MM.1S (cell line): ENCODE data around the gene ILK.

Experiments used
- DNase-seq: peaks from one replicate; pipeline ENCODE4 v3.0.0-alpha.2; 2015
- H2AFZ ChIP-seq: fragments of 300-600 bp; sonication (generic); 2 replicates; pipeline ENCODE4 v1.6.0; 2016; ENCODE audit warnings: antibody characterized with exemption, low read length
- H3F3A ChIP-seq: fragments of 300-600 bp; sonication (generic); 2 replicates; pipeline ENCODE4 v1.6.1; 2016; ENCODE audit warnings: mild to moderate bottlenecking, antibody characterized with exemption, low read length, moderate library complexity, mixed read lengths; ENCODE audit not compliant: insufficient read depth
- H3K27ac ChIP-seq: fragments of 300-600 bp; sonication (generic); 2 replicates; pipeline ENCODE4 v1.5.1; 2016; ENCODE audit warnings: mild to moderate bottlenecking, low read length
- H3K27me3 ChIP-seq: fragments of 300-600 bp; sonication (generic); replicated peaks from 2 replicates; pipeline ENCODE4 v1.6.0; 2016; ENCODE audit warnings: low read length; ENCODE audit not compliant: insufficient read depth
- H3K36me3 ChIP-seq: fragments of 300-600 bp; sonication (generic); replicated peaks from 2 replicates; pipeline ENCODE4 v1.6.1; 2016; ENCODE audit warnings: mild to moderate bottlenecking, low read length, mixed read lengths; ENCODE audit not compliant: insufficient read depth
- H3K4me1 ChIP-seq: fragments of 300-600 bp; sonication (generic); 2 replicates; pipeline ENCODE4 v1.6.1; 2016; ENCODE audit warnings: low read length, mixed read lengths
- H3K4me2 ChIP-seq: fragments of 300-600 bp; sonication (generic); 2 replicates; pipeline ENCODE4 v1.6.0; 2016; ENCODE audit warnings: low read depth, low read length
- H3K4me3 ChIP-seq: fragments of 300-600 bp; sonication (generic); 2 replicates; pipeline ENCODE4 v1.5.1; 2016; ENCODE audit warnings: low read length, mixed read lengths
- H3K79me2 ChIP-seq: fragments of 300-600 bp; sonication (generic); 2 replicates; pipeline ENCODE4 v1.6.1; 2016; ENCODE audit warnings: mixed run types, low read length, mixed read lengths
- H3K9ac ChIP-seq: fragments of 300-600 bp; sonication (generic); 2 replicates; pipeline ENCODE4 v1.6.1; 2016; ENCODE audit warnings: low read length, mixed read lengths
- H3K9me2 ChIP-seq: fragments of 300-600 bp; sonication (generic); replicated peaks from 2 replicates; pipeline ENCODE4 v1.6.1; 2016; ENCODE audit warnings: mild to moderate bottlenecking, low read length, mixed read lengths; ENCODE audit not compliant: insufficient read depth
- H3K9me3 ChIP-seq: fragments of 300-600 bp; sonication (generic); replicated peaks from 2 replicates; pipeline ENCODE4 v1.6.1; 2016; ENCODE audit warnings: mild to moderate bottlenecking, low read length, mixed read lengths; ENCODE audit not compliant: insufficient read depth
- H4K20me1 ChIP-seq: fragments of 300-600 bp; sonication (generic); 2 replicates; pipeline ENCODE4 v1.6.1; 2016; ENCODE audit warnings: mild to moderate bottlenecking, low read length, moderate library complexity, mixed read lengths; ENCODE audit not compliant: insufficient read depth
- EZH2 ChIP-seq: fragments of 300-600 bp; sonication (generic); optimal IDR thresholded peaks from 2 replicates; pipeline ENCODE3; 2017; ENCODE audit warnings: low read depth, mild to moderate bottlenecking, antibody characterized with exemption, low read length, mixed read lengths
- EZH2phosphoT487 ChIP-seq: fragments of 300-600 bp; sonication (generic); IDR thresholded peaks from 2 replicates; pipeline ENCODE4 v1.6.1; 2018; ENCODE audit warnings: antibody characterized with exemption, low read length
- TF ChIP-seq, protein P1 (sequence below): fragments of 300-600 bp; sonication (generic); IDR thresholded peaks from 2 replicates; pipeline ENCODE4 v1.5.1; 2016; ENCODE audit warnings: antibody characterized with exemption, low read length, mixed read lengths

Gene ILK

GRCh38 chr11:6594142-6594768 lies 9.3 kb upstream of the ILK start:
- Histone ChIP-seq H3K4me2 (no peak overlapping the region), H3K27ac (no peak overlapping the region), H3K9ac (no peak overlapping the region), H3F3A (no peaks in the 10 kb centered on the region), H3K27me3 (no peaks in the 10 kb centered on the region), H4K20me1 (0 out of 2 replicates have a peak, but pooled peaks cover 3% of the 10 kb centered on the region), H3K4me3 (no peak overlapping the region), H3K36me3 (no peaks in the 10 kb centered on the region), H2AFZ (no peak overlapping the region), H3K9me3 (no peaks in the 10 kb centered on the region), H3K4me1 (no peaks in the 10 kb centered on the region), H3K9me2 (no peaks in the 10 kb centered on the region), H3K79me2 (peaks cover 41% of the 10 kb centered on the region)
- DNase-seq: no peak
- TF ChIP-seq, protein P1, sequence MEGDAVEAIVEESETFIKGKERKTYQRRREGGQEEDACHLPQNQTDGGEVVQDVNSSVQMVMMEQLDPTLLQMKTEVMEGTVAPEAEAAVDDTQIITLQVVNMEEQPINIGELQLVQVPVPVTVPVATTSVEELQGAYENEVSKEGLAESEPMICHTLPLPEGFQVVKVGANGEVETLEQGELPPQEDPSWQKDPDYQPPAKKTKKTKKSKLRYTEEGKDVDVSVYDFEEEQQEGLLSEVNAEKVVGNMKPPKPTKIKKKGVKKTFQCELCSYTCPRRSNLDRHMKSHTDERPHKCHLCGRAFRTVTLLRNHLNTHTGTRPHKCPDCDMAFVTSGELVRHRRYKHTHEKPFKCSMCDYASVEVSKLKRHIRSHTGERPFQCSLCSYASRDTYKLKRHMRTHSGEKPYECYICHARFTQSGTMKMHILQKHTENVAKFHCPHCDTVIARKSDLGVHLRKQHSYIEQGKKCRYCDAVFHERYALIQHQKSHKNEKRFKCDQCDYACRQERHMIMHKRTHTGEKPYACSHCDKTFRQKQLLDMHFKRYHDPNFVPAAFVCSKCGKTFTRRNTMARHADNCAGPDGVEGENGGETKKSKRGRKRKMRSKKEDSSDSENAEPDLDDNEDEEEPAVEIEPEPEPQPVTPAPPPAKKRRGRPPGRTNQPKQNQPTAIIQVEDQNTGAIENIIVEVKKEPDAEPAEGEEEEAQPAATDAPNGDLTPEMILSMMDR: no peak
- no peak for TF ChIP-seq EZH2phosphoT487
- no peak for TF ChIP-seq EZH2

- Histone ChIP-seq H4K20me1 (peaks cover 9% of the 10 kb centered on the region; the same call in 1 of the 2 replicates), H3K9me3 (no peaks in the 10 kb centered on the region), H3K27me3 (no peaks in the 10 kb centered on the region), H3K79me2 (peaks cover 62% of the 10 kb centered on the region), H3K9ac (no peak overlapping the region), H2AFZ (no peak overlapping the region), H3K9me2 (no peaks in the 10 kb centered on the region), H3K4me2 (no peak overlapping the region), H3F3A (no peaks in the 10 kb centered on the region), H3K4me3 (no peak overlapping the region), H3K36me3 (peaks cover 8% of the 10 kb centered on the region; the same call in 1 of the 2 replicates), H3K27ac (no peak overlapping the region), H3K4me1 (no peaks in the 10 kb centered on the region)
- TF ChIP-seq EZH2: no peak
- TF ChIP-seq, protein P1: no peak
- no peak for TF ChIP-seq EZH2phosphoT487
- DNase-seq: no peak
Observed at GRCh38 chr11:6596239-6596877, 7.2 kb upstream of the ILK start.

- Histone ChIP-seq H3K27ac (no peak overlapping the region), H3K36me3 (peaks cover 10% of the 10 kb centered on the region; the same call in 1 of the 2 replicates), H3F3A (no peaks in the 10 kb centered on the region), H3K9me3 (no peaks in the 10 kb centered on the region), H4K20me1 (peaks cover 9% of the 10 kb centered on the region; the same call in 1 of the 2 replicates), H3K9ac (no peak overlapping the region), H3K79me2 (peaks cover 83% of the 10 kb centered on the region), H3K4me3 (no peak overlapping the region), H2AFZ (no peak overlapping the region), H3K9me2 (no peaks in the 10 kb centered on the region), H3K4me1 (peaks cover 9% of the 10 kb centered on the region), H3K27me3 (no peaks in the 10 kb centered on the region), H3K4me2 (no peak overlapping the region)
- no peak for TF ChIP-seq EZH2phosphoT487
- TF ChIP-seq, protein P1: no peak
- TF ChIP-seq EZH2: no peak
- no peak for DNase-seq
Observed at GRCh38 chr11:6598555-6598954, 5.0 kb upstream of the ILK start.
